Neural progenitor cell (in vitro differentiated cells): Measurements from ENCODE around the gene NDUFAF3. TPM values are rescaled to one million over a fixed set of nuclear protein-coding genes. Genes with fewer than 3 reads are reported as not detected.
A peak's percentile ranks its signal among the peaks of the same experiment; 100 is the strongest.

Source experiments
- DNase-seq: peaks from one replicate; pipeline ENCODE4 v3.0.0-alpha.2; 2016; ENCODE audit warnings: low spot score
- H2AFZ ChIP-seq: fragments of 200-600 bp; sonication (generic); replicated peaks from 2 replicates; pipeline ENCODE4 v1.6.1; 2016; ENCODE audit warnings: antibody characterized with exemption
- H3F3A ChIP-seq: fragments of 200-600 bp; sonication (generic); 2 replicates; pipeline ENCODE4 v1.6.1; 2016; ENCODE audit warnings: antibody characterized with exemption, low read depth
- H3K27ac ChIP-seq: fragments of 200-600 bp; sonication (generic); 2 replicates; pipeline ENCODE4 v1.5.1; 2016; ENCODE audit warnings: mild to moderate bottlenecking
- H3K27me3 ChIP-seq: fragments of 200-600 bp; sonication (generic); 2 replicates; pipeline ENCODE4 v1.6.1; 2016; ENCODE audit warnings: mild to moderate bottlenecking, moderate library complexity
- H3K36me3 ChIP-seq: fragments of 200-600 bp; sonication (generic); 2 replicates; pipeline ENCODE4 v1.5.1; 2016
- H3K4me1 ChIP-seq: fragments of 200-600 bp; sonication (generic); 2 replicates; pipeline ENCODE4 v1.6.1; 2016; ENCODE audit warnings: mixed run types
- H3K4me2 ChIP-seq: fragments of 200-600 bp; sonication (generic); 2 replicates; pipeline ENCODE4 v1.6.1; 2016
- H3K4me3 ChIP-seq: fragments of 200-600 bp; sonication (generic); 2 replicates; pipeline ENCODE4 v1.5.1; 2016
- H3K79me2 ChIP-seq: fragments of 200-600 bp; sonication (generic); 2 replicates; pipeline ENCODE4 v1.6.1; 2016; ENCODE audit warnings: low read depth
- H3K9ac ChIP-seq: fragments of 200-600 bp; sonication (generic); 2 replicates; pipeline ENCODE4 v1.6.1; 2016
- H3K9me3 ChIP-seq: fragments of 200-600 bp; sonication (generic); 2 replicates; pipeline ENCODE4 v1.5.1; 2016; ENCODE audit warnings: low read depth
- H4K20me1 ChIP-seq: fragments of 200-600 bp; sonication (generic); 2 replicates; pipeline ENCODE4 v1.6.1; 2016; ENCODE audit warnings: low read depth
- H3K27ac Mint-ChIP-seq: 3 replicates; pipeline ENCODE4 v1.8.0; 2021; ENCODE audit warnings: mixed read lengths
- H3K27me3 Mint-ChIP-seq: 2 replicates; pipeline ENCODE4 v1.8.0; 2022; ENCODE audit warnings: low read depth, mild to moderate bottlenecking, inconsistent platforms, moderate library complexity, mixed read lengths; ENCODE audit not compliant: insufficient read depth
- H3K36me3 Mint-ChIP-seq: 3 replicates; pipeline ENCODE4 v1.8.0; 2021; ENCODE audit warnings: mixed read lengths
- H3K4me1 Mint-ChIP-seq: 3 replicates; pipeline ENCODE4 v1.8.0; 2021; ENCODE audit warnings: mixed read lengths
- H3K4me3 Mint-ChIP-seq: 3 replicates; pipeline ENCODE4 v1.8.0; 2021; ENCODE audit warnings: mild to moderate bottlenecking, moderate library complexity, mixed read lengths
- H3K9me3 Mint-ChIP-seq: 3 replicates; pipeline ENCODE4 v1.8.0; 2020; ENCODE audit warnings: mixed read lengths
- EZH2 ChIP-seq: fragments of 200-600 bp; sonication (generic); IDR thresholded peaks from 2 replicates; pipeline ENCODE4 v1.6.1; 2017; ENCODE audit warnings: antibody characterized with exemption, mild to moderate bottlenecking, moderate library complexity
- EZH2phosphoT487 ChIP-seq: fragments of 200-600 bp; sonication (generic); IDR thresholded peaks from 2 replicates; pipeline ENCODE4 v1.6.1; 2017; ENCODE audit warnings: antibody characterized with exemption
- total RNA-seq: library from RNA; depleted of rRNA; stranded (reverse); fragments of >200 nt; gene quantifications from 2 replicates; pipeline ENCODE4 v1.2.3, GENCODE V29; 2015; ENCODE audit warnings: low replicate concordance
- TF ChIP-seq, protein P1 (sequence below): fragments of 200-600 bp; sonication (generic); IDR thresholded peaks from 2 replicates; pipeline ENCODE4 v1.5.1; 2017; ENCODE audit warnings: antibody characterized with exemption, mild to moderate bottlenecking

Gene NDUFAF3
- total RNA-seq, 1 donor from 2014 or later = 26.2 TPM

GRCh38 chr3:49021213-49021812 is 608 bp upstream of the NDUFAF3 start:
- Histone ChIP-seq H3K36me3 (no peaks in the 10 kb centered on the region), H3K4me2 (peak overlapping the region; percentile 82), H4K20me1 (peaks cover 25% of the 10 kb centered on the region), H3K4me3 (peak overlapping the region; percentile 73), H2AFZ (no peak overlapping the region), H3K9ac (peak overlapping the region; percentile 75), H3F3A (peaks cover 77% of the 10 kb centered on the region), H3K27ac (peak overlapping the region; percentile 93), H3K9me3 (no peaks in the 10 kb centered on the region), H3K79me2 (peaks cover 44% of the 10 kb centered on the region), H3K27me3 (no peaks in the 10 kb centered on the region), H3K4me1 (peaks cover 15% of the 10 kb centered on the region)
- H3K9me3 Mint-ChIP-seq = no peaks in the 10 kb centered on the region
- peaks cover 22% of the 10 kb centered on the region for H3K4me1 Mint-ChIP-seq
- peaks cover 18% of the 10 kb centered on the region for H3K36me3 Mint-ChIP-seq
- no peak for TF ChIP-seq EZH2phosphoT487
- no peak for TF ChIP-seq EZH2
- TF ChIP-seq, protein P1, sequence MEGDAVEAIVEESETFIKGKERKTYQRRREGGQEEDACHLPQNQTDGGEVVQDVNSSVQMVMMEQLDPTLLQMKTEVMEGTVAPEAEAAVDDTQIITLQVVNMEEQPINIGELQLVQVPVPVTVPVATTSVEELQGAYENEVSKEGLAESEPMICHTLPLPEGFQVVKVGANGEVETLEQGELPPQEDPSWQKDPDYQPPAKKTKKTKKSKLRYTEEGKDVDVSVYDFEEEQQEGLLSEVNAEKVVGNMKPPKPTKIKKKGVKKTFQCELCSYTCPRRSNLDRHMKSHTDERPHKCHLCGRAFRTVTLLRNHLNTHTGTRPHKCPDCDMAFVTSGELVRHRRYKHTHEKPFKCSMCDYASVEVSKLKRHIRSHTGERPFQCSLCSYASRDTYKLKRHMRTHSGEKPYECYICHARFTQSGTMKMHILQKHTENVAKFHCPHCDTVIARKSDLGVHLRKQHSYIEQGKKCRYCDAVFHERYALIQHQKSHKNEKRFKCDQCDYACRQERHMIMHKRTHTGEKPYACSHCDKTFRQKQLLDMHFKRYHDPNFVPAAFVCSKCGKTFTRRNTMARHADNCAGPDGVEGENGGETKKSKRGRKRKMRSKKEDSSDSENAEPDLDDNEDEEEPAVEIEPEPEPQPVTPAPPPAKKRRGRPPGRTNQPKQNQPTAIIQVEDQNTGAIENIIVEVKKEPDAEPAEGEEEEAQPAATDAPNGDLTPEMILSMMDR = no peak
- H3K27me3 Mint-ChIP-seq = peaks cover 7% of the 10 kb centered on the region
- DNase-seq = peak; percentile 100
- peak overlapping the region; percentile 97 for H3K4me3 Mint-ChIP-seq
- H3K27ac Mint-ChIP-seq = peak overlapping the region; percentile 97

GRCh38 chr3:49022688-49023171 is 809 bp downstream of the NDUFAF3 start:
- Histone ChIP-seq H3K27me3 (no peaks in the 10 kb centered on the region), H3K9me3 (no peaks in the 10 kb centered on the region), H3F3A (peaks cover 67% of the 10 kb centered on the region), H3K4me2 (peak overlapping the region; percentile 82), H3K9ac (peak overlapping the region; percentile 92), H3K36me3 (no peaks in the 10 kb centered on the region), H3K4me1 (peaks cover 15% of the 10 kb centered on the region), H3K4me3 (peak overlapping the region; percentile 73), H2AFZ (no peak overlapping the region), H4K20me1 (peaks cover 13% of the 10 kb centered on the region), H3K27ac (peak overlapping the region; percentile 93), H3K79me2 (peaks cover 49% of the 10 kb centered on the region)
- Mint-ChIP-seq H3K27me3 (peaks cover 8% of the 10 kb centered on the region), H3K4me3 (peak overlapping the region; percentile 94), H3K36me3 (peaks cover 29% of the 10 kb centered on the region), H3K9me3 (no peaks in the 10 kb centered on the region), H3K27ac (peak overlapping the region; percentile 91), H3K4me1 (peaks cover 25% of the 10 kb centered on the region)
- TF ChIP-seq, protein P1 = no peak
- no peak for TF ChIP-seq EZH2phosphoT487
- no peak for TF ChIP-seq EZH2
- DNase-seq = no peak

- Histone ChIP-seq H3K36me3 (no peaks in the 10 kb centered on the region), H3K4me1 (peaks cover 25% of the 10 kb centered on the region), H3K9me3 (no peaks in the 10 kb centered on the region), H2AFZ (no peak overlapping the region), H3K27me3 (no peaks in the 10 kb centered on the region), H3K4me3 (no peak overlapping the region), H3F3A (peaks cover 67% of the 10 kb centered on the region), H3K27ac (no peak overlapping the region), H4K20me1 (peaks cover 12% of the 10 kb centered on the region), H3K79me2 (peaks cover 59% of the 10 kb centered on the region), H3K9ac (no peak overlapping the region), H3K4me2 (no peak overlapping the region)
- TF ChIP-seq, protein P1 = no peak
- no peak for TF ChIP-seq EZH2
- TF ChIP-seq EZH2phosphoT487 = no peak
- DNase-seq = no peak
- H3K4me1 Mint-ChIP-seq = peaks cover 31% of the 10 kb centered on the region
- peaks cover 30% of the 10 kb centered on the region for H3K36me3 Mint-ChIP-seq
- peak overlapping the region; percentile 94 for H3K4me3 Mint-ChIP-seq
- H3K9me3 Mint-ChIP-seq = no peaks in the 10 kb centered on the region
- no peak overlapping the region for H3K27ac Mint-ChIP-seq
- peaks cover 12% of the 10 kb centered on the region for H3K27me3 Mint-ChIP-seq
These were observed 1.9 kb downstream of the NDUFAF3 start for GRCh38 chr3:49023775-49024174.
